NK-92 (cell line): Measurements from ENCODE around the gene PTPRA.
"Not testable (repeated sequence)": the region's sequence is repeated elsewhere in the genome, so short reads cannot be mapped to it uniquely, and the experiment has no call there.

Experiments
- DNase-seq: peaks from one replicate; lab custom pipeline; 2025; ENCODE audit not compliant: unreplicated experiment; lab: John Stamatoyannopoulos, UW

The PTPRA gene

DNA sequence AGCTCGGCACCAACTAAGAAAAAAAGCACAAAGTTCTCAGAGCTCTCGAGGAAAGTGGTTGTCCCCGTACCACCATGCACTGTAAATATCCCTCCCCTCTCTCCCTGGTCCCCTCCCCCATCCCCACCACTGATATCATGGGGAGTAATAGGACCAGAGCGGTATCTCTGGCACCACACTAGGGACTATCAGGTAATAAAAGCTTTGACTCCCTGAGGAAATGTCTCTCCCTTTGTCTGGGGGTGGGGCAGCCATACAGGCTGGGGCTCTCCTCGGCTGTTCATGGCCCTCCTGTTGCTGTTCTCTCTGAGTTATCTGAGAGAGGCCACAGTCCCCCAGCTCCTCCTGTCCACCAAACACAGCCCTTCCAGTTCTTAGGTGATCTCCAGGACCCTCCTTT, 165.2 kb downstream of the PTPRA start:
- no peak for DNase-seq

DNA sequence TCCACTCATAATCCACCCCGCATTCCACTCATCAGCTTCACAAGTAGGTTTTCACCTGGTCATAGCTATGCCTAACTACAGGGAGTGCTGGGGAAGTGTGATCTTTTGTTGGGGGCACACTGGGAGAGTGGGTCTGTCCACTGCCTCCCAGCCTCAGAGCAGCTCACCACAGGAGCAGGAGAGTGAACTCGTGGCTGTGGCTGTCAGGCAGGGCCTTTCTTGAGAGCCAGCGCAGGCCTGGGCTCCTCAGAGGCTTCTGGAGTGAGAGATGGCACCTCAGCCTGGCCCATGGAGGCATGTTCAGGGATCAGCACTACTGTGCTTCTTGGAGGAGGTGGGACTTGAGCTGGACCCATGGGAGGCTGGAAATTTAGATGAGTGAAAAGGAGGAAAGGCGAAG, 166.1 kb downstream of the PTPRA start:
- DNase-seq = no peak

DNA sequence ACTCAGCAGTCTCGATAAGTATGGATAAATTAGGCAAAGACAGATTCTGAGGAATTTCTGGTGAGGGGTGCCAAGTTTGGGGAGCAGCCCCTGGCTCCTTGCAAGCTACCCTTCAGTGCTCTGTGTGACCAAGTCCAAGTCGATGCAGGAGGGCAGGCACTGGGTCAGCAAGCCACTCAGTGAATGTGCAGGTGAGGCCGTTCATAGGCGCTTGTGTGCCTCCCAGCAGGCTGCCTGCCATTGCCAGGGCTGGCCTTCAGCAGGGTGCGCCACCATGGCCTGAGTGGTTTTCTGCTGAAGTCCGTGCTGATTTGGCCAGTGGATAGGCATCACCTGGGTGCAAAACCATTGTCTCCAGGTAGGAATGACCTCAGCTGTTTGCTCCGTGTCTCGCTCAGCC, 166.8 kb downstream of the PTPRA start:
- DNase-seq = no peak

DNA sequence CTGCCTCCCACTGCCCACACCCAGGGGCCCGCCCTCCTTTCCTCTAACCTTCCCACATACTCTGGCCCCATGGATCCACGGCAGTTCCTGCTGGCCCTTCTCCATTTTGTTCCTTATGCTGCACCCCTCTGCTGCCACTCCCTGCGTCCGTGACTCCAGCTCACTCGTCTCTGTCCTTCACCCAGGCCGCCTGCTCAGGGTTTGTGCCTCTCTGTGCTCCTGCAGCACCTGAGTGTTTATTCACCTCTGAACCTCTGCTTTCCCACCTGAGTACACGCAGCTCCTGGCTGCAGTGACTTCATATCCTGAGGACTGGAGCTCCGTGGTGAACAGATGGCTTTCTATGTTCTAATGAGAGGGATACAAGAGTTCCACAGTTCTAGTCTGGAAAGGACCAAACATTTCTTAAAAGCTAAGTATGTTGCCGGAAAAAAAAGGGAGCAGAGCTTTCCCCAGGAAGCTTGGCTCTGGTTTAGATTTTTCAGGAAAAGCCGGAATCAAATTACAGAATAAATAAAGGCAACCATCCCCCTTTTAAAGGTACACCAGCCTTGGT, 168.7 kb downstream of the PTPRA start:
- no peak for DNase-seq

DNA sequence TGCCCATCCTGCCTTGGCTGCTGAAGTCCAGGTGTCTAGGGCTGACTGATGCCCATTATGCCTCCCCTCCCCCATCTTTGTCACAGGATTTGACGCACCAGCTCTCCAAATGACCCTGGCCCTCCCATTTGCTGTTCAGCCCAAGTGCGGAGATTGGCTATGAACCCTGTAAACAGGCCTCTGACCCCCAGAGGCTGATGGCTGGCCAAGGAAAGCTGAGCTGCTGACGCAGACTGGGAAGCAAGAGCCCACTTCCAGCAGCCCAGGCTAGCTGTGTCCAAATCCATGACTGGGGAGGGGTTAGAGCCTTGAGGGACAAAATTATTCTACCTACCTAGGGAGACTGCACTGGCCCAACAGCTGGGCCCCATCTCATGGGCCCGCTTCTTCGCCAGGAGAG, 169.3 kb downstream of the PTPRA start:
- DNase-seq = no peak

DNA sequence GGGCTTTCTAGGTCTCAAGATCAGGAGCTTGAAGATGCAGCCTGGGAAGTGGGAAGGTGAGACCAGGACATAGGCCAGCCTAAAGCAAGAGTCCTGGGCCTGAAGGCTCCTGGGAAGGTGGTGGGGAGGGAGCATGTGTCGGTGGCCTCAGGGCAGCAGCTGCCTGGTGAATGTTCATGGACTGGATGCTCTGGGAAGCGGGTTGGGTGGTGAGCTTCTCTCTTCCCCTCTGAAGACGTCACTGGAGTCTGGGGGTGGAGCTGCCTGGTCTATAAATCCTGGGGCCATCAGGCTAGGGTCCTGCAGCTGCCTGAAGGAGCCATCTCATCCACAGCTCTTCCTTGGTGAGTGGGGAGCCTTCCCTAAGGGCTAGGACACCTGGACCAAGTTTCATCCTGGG, 170.0 kb downstream of the PTPRA start, which contains the start of gene GNRH2:
GNRH2 (plus strand) TSS at position 301 of the 400 bp plus-strand sequence. CDS start 793 bp downstream, outside the sequence.
- no peak for DNase-seq

DNA sequence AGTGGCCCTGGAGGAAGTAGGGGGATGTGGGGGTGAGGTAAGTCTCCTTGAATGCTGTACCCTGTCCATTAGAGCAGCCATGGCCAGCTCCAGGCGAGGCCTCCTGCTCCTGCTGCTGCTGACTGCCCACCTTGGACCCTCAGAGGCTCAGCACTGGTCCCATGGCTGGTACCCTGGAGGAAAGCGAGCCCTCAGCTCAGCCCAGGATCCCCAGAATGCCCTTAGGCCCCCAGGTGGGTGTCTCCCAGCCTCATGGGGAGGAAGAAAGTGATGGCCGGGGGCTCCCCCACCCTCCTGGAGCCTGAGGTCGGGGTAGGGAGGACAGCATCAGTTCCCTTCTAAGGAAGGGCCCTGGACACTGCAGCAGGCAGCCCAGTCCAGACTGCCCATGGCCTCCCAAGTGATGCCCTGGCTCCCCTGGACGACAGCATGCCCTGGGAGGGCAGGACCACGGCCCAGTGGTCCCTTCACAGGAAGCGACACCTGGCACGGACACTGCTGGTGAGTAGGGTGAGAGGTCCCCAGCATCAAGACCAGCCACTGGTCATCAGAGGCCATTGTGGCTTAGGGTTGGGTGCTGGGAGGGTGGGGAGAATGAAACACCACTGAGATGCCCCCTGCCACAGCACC, 171.2 kb downstream of the PTPRA start:
- no peak for DNase-seq

DNA sequence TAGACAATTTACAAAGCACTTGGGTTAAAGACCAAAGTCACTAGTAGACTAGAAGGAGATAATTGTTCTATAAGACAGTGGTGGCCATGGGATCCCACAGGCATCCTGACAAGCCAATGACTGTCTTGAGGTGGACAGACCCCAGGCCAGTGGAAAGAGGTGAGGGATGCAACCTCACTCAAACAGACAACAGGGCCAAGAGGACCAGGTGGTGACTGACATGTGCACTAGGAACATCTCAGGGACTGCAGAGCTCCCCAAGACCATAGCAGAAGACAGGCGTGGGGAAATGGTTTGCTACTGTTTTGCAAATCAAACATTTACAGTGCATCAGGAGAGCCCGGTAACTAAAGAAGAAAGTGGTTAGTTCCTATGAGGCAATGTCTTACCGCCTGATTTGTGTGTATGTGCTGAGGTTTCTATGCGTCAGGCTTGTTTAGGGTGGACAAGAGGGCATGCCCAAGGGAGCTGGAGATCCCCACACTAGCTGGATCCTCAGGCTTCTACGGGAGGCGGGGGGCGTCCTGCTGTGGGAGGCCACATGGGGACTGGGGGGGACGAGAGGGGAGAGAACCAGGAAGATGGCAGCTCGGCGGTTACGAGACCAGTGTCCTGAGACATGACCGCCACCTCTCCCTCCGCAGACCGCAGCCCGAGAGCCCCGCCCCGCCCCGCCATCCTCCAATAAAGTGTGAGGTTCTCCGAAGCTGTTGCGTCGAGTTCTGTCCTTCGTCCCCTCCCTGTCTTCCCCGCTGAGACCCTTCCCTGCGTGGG, 171.9 kb downstream of the PTPRA start:
- DNase-seq = no peak

DNA sequence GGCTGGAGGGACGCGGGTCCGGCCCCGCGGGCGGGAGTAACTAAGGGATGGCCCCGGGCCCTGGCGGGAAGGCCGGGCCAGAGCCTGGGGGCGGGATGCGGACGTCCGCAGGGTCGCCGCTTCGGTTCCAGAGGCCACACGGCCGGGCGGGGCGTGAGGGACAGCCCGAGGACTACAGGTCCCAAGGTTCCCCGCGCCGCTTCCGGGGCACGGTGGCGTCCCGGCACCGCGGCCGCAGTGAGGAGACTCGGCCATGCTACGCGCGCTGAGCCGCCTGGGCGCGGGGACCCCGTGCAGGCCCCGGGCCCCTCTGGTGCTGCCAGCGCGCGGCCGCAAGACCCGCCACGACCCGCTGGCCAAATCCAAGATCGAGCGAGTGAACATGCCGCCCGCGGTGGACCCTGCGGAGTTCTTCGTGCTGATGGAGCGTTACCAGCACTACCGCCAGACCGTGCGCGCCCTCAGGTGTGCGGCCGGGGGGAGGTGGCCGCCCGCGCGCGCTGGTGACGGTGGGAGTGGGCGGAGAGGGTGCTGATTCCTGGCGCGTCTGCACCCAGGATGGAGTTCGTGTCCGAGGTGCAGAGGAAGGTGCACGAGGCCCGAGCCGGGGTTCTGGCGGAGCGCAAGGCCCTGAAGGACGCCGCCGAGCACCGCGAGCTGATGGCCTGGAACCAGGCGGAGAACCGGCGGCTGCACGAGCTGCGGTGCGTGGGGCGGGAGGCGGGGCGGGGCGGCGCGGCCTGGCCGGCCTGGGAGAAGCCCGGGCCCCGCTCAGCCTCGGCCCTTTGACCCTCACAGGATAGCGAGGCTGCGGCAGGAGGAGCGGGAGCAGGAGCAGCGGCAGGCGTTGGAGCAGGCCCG, 172.8 kb downstream of the PTPRA start, which contains the start of gene MRPS26:
MRPS26 (plus strand) TSS at position 237 of the 861 bp plus-strand sequence; CDS start at position 254, 17 bp downstream.
- DNase-seq = no peak

DNA sequence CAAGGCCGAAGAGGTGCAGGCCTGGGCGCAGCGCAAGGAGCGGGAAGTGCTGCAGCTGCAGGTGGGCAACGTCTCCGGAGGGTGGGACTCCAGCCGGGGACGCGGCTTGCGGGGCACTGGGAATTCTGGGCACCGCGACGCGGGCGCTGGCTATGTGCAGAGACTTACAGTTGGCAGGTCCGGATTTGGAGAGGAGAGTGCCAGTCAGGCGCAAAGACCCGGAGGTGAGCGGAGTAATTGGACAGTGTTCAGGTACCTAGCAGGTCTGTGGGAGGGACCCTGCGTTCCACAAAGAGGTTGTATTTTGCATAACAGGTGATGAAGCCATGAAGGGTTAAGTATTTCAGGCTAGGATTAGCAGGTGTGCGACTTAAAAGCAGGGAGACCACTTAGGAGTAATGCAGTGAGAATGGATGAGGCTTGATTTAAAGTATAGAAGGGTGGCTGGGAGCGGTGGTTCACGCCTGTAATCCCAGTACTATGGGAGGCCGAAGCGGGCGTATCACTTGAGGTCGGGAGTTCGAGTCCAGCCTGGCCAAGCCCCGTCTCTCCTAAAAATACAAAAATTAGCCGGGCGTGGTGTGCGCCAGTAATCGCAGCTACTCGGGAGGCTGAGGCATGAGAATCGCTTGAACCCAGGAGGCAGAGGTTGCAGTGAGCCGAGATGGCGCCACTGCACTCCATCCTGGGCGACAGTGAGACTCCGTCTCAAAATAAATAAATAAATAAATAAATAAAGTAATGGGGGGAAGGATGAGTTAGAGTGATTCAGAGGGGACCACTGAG, 173.6 kb downstream of the PTPRA start:
- no peak for DNase-seq

DNA sequence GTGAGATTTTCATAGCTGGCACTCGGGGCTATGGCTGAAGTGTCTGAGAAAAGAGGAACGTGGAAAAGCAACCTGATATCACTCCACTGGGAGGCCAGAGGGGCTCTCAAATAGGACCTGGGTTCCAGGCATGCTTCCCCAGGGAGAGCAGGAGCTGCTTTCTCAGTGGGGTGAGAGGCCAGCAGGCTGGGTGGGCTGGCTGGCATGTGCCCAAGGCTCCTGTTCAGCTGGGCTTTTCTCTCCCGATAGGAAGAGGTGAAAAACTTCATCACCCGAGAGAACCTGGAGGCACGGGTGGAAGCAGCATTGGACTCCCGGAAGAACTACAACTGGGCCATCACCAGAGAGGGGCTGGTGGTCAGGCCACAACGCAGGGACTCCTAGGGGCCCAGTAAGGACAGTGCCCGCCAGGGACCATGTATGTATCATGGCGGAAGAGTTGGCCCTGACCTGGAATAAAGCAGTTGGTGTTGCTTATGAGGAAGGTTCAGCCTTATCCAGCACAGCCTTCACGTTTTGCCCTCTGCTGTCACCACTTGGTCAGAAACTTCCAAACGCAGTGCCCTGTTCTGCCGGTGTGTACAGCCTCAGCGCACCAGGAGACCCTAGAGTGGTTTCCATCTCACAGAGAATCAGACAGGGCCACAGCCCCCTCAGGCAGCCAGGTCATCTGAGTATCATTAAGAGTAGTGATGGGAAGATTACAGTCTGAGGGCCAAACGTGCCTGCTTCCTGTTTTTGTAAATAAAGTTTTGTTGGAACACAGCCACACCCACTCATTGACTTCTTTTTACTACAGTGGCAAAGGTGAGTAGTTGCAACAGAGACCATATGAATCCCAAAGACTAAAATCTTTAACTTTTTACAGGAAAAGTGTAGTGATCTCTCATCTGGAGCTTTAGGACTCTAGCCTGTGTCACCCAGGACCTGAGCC, 174.5 kb downstream of the PTPRA start:
- no peak for DNase-seq

DNA sequence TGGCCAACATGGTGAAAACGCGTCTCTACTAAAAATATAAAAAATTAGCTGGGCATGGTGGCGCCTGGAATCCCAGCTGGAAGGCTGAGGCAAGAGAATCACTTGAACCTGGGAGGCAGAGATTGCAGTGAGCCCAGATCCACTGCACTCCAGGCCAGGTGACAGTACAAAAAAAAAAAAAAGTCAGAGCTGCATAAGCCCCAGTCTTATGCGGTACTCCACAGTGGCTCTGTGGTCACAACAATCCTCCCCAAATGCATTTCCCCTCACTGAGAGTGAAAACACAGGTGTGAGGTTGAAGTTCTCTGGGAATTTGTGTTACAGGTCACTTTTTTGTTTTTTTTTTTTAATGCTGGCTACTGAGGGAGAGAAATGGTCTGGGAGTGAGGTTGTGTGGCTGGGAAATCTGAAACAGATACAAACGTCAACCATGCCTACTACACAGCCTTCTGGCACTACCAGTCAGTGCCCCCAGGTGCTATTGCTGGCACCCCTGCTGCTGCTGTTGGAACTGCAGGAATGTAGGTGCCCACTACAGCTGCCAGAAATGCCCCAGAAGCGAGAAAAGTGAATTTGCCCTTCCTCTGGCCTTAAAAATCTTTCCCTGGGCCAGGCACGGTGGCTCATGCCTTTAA, 178.2 kb downstream of the PTPRA start:
- no peak for DNase-seq

DNA sequence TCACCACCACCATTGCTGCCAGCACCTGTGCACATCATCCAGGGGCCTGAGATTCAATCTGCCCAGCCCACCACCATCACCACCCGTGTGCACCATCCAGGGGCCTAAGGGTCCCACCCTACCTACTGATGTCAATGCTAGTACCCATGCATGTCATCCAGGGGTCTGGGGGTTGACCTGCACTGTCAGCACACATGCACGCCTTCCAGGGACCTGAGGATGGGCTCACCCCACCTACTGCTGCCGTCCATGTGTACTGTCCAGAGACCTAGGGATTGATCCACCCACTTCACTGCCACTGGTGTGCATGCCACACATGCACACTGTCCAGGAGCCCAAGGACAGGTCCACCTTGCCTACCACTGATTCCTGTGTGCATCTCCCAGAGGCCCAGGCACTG, 186.2 kb downstream of the PTPRA start:
- DNase-seq = no peak

DNA sequence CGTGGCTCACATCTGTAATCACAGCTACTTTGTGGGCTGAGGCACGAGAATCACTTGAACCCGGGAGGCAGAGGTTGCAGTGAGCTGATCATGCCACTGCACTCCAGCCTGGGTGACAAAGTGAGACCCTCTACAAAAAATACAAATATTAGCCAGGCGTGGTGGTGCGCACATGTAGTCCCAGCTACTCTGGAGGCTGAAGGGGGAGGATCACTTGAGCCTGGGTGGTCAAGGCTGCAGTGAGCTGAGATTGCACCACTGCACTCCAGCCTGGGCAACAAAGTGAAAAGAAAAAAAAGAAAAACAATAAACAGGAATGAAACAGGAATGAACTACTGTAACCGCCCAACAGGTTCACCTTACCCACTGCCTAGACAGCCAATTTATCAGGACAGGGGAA, 190.8 kb downstream of the PTPRA start:
- not testable (repeated sequence) for DNase-seq

DNA sequence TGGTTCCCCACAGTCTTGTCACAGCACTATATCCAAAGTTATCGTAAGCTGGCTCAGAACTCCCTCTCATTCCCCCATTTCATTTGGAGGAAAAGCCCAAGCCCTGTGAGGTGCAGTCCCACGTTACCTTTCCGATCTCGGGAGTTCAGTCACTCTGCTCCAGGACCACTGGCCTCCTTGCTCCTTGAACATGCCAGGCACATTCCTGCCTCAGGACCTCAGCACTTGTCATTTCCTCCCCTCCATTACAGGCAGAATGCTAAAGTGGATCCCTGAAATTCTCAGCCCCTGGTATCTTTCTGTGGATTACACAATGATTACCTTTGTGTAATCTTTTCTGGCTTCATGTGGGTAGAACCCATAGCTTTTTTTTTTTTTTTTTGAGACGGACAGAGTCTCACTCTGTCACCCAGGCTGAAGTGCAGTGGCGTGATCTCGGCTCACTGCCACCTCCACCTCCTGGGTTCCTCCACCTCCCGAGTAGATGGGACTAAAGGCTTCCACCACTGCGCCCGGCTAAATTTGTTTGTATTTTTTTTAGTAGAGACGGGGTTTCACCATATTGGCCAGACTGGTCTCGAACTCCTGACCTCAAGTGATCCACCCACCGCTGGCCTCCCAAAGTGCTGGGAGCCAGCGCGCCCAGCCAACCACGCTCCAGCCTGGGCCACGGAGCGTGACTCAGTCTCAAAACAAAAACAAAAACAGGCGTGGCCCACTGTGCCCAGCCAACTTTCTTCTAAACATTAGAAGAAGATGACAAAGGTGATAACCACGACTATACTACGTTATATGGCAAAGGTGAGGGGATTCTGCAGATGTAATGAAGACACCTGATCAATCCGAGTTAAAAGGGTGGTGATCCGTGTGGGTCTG, 194.1 kb downstream of the PTPRA start:
- no peak for DNase-seq

DNA sequence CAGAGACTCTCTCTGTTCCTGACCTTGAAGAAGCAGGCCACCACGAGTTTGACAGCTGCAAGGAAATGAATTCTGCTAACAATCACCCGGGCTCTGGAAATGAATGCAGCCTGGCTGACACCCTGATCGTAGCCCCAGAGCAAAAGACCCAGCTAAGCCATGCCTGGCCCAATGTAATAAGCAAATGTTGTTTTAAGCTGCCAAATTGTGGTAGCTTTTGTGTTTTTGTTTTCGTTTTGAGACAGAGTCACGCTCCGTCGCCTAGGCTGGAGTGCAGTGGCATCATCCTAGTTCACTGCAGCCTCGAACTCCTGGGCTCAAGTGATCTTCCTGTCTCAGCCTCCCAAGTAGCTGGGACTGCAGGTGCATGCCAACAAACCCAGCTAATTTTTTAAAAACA, 194.8 kb downstream of the PTPRA start:
- no peak for DNase-seq

DNA sequence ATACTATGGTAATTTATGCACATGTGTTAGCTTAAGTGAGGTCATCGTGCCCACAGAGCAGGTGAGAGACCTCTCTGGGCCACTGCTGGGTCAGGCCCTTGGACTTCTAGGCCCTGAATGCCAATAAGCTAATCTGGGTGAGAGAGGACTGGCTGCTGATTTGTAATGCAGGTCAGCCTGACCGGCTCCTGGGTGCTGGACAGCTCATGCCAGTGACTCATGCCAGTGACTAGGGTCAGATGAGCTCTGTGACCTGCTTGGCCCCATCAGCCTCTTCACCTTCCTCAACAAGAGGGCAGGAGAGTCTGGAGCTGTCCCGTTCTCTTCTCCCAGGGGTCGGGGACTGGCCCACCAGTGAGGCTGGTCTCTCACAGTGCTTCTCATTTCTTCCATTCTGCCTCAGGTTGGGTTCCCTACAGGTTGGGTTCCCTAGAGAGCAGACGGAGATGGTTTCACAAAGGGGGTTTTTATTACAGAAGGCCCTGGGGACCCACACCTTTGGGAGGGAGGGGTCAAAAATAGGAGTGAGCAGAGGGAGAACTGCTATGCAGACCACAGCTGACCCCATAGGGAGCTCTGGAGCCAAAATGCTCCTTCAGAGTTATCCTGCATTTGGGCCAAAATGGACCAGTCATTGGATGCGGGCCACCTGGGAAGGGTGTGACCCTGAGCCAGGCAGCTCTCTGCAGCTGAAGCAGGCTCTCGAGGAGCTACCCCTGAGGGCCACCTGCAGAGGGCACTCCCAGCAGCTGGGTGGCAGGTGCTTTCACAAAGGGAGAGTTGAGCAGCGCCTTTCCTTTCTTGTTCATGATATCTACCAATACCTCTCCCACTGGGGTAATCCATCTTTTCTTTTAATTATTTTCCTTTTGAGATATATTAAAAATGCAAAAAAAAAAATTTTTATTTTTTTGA, 196.0 kb downstream of the PTPRA start:
- DNase-seq = no peak
